GM21526 (cell line): ENCODE measurements around the gene POLR1C.
"Not testable (repeated sequence)": the region's sequence is repeated elsewhere in the genome, so short reads cannot be mapped to it uniquely, and the experiment has no call there.

Source experiments
- ATAC-seq: cut with Tn5 transposase; IDR thresholded peaks from one replicate; pipeline ENCODE4 v1.9.1; 2021; ENCODE audit warnings: moderate library complexity; ENCODE audit not compliant: unreplicated experiment, low FRiP score

The POLR1C gene

GRCh38 chr6:43557620-43558019, 40.7 kb downstream of the POLR1C start:
- not testable (repeated sequence) for ATAC-seq

- no peak for ATAC-seq
Observed at GRCh38 chr6:43559328-43559727, 42.4 kb downstream of the POLR1C start.

- ATAC-seq, result no peak
Observed at GRCh38 chr6:43570876-43571441, 54.1 kb downstream of the POLR1C start.
